ENCODE data around the gene ALPL.
"Not testable (repeated sequence)": the region's sequence is repeated elsewhere in the genome, so short reads cannot be mapped to it uniquely, and the experiment has no call there.

- TF ChIP-seq BACH1 (tag; IDR thresholded peaks at IDR 0.05); RAD21 (CRISPR knock-in tag; conservative IDR thresholded peaks at IDR 0.05 in 1 of 2, IDR thresholded peaks at IDR 0.05 in 1 of 2): not testable (repeated sequence)
These were observed 57.1 kb downstream of the ALPL start for GRCh38 chr1:21566361-21566760.
